NCI-H1048 (cell line): ENCODE data around the gene TMEM98.
A peak's percentile ranks its signal among the peaks of the same experiment; 100 is the strongest.
"Not testable (repeated sequence)": the region's sequence is repeated elsewhere in the genome, so short reads cannot be mapped to it uniquely, and the experiment has no call there.

Source experiments
- DNase-seq: peaks from one replicate; lab custom pipeline; 2025; lab: John Stamatoyannopoulos, UW

The TMEM98 gene

GRCh38 chr17:32927724-32928585 is at the start of gene TMEM98:
Gene TMEM98 (plus strand): TSS chr17:32928153. CDS start chr17:32931529, 3,376 bp downstream.
- no peak for DNase-seq

- no peak for DNase-seq
These were observed 49.7 kb upstream of the TMEM98 start for GRCh38 chr17:32878211-32878610.

- no peak for DNase-seq
These were observed 48.8 kb upstream of the TMEM98 start for GRCh38 chr17:32879134-32879533.

GRCh38 chr17:32880671-32881453 is 47.1 kb upstream of the TMEM98 start:
- no peak for DNase-seq

- no peak for DNase-seq
These were observed 45.9 kb upstream of the TMEM98 start for GRCh38 chr17:32882029-32882428.

- DNase-seq: no peak
These were observed 45.2 kb upstream of the TMEM98 start for GRCh38 chr17:32882734-32883133.

GRCh38 chr17:32886951-32887350 is 41.0 kb upstream of the TMEM98 start:
- not testable (repeated sequence) for DNase-seq

- not testable (repeated sequence) for DNase-seq
These were observed 40.5 kb upstream of the TMEM98 start for GRCh38 chr17:32887410-32887809.

- no peak for DNase-seq
These were observed 33.7 kb upstream of the TMEM98 start for GRCh38 chr17:32894245-32894644.

- DNase-seq: no peak
These were observed 31.2 kb upstream of the TMEM98 start for GRCh38 chr17:32896647-32897258.

- DNase-seq: no peak
These were observed 28.5 kb upstream of the TMEM98 start for GRCh38 chr17:32899236-32900013.

- DNase-seq: no peak
These were observed 26.2 kb upstream of the TMEM98 start for GRCh38 chr17:32901743-32902142.

GRCh38 chr17:32903774-32904673 is 23.9 kb upstream of the TMEM98 start:
- no peak for DNase-seq

GRCh38 chr17:32904891-32905290 is 23.1 kb upstream of the TMEM98 start:
- DNase-seq: no peak

GRCh38 chr17:32907583-32907982 is 20.4 kb upstream of the TMEM98 start:
- no peak for DNase-seq

- DNase-seq: peak; percentile 25
These were observed 18.1 kb upstream of the TMEM98 start for GRCh38 chr17:32909787-32910369.

GRCh38 chr17:32910769-32911168 is 17.2 kb upstream of the TMEM98 start:
- DNase-seq: no peak

GRCh38 chr17:32912218-32912897 is 15.6 kb upstream of the TMEM98 start:
- no peak for DNase-seq

- DNase-seq: no peak
These were observed 14.4 kb upstream of the TMEM98 start for GRCh38 chr17:32913593-32913992.

- no peak for DNase-seq
These were observed 13.8 kb upstream of the TMEM98 start for GRCh38 chr17:32914181-32914580.
